ENCODE measurements around the gene C1RL. TPM values are rescaled to one million over a fixed set of nuclear protein-coding genes. Genes with fewer than 3 reads are reported as not detected.

C1RL gene
- total RNA-seq, 1 donor from 2014 or later = 11.0 TPM

GRCh38 chr12:7047306-7047705, 61.7 kb downstream of the C1RL start:
- Mint-ChIP-seq H3K27me3 (ENCODE audit: low read depth, unreplicated experiment) (peaks cover 5% of the 10 kb centered on the region), H3K4me1 (ENCODE audit: low read depth, unreplicated experiment) (no peaks in the 10 kb centered on the region), H3K9me3 (ENCODE audit: unreplicated experiment) (no peaks in the 10 kb centered on the region), H3K36me3 (ENCODE audit: low read depth, unreplicated experiment) (peaks cover 2% of the 10 kb centered on the region), H3K4me3 (ENCODE audit: unreplicated experiment) (no peak overlapping the region), H3K27ac (ENCODE audit: unreplicated experiment) (no peak overlapping the region)
- Histone ChIP-seq H3K79me2 (ENCODE audit: insufficient read depth, low read length) (no peaks in the 10 kb centered on the region), H3K4me2 (ENCODE audit: low read length) (no peak overlapping the region), H3K4me1 (ENCODE audit: insufficient read depth, low read length) (no peaks in the 10 kb centered on the region), H4K20me1 (ENCODE audit: insufficient read depth, low read length) (no peaks in the 10 kb centered on the region), H3K9ac (ENCODE audit: low read length) (no peak overlapping the region), H3K4me3 (ENCODE audit: insufficient read depth, low read depth, low read length) (no peak overlapping the region), H3K27me3 (ENCODE audit: insufficient read depth, low read length) (peaks cover 8% of the 10 kb centered on the region), H3K27ac (ENCODE audit: low read depth, low read length) (no peak overlapping the region), H2AFZ (ENCODE audit: low read depth, low read length) (no peak overlapping the region), H3K36me3 (ENCODE audit: insufficient read depth, low read length) (no peaks in the 10 kb centered on the region), H3K9me3 (ENCODE audit: insufficient read depth, low read depth, low read length) (no peaks in the 10 kb centered on the region)
- TF ChIP-seq EZH2 (IDR thresholded peaks at IDR 0.05; ENCODE audit: insufficient read depth, low read length) (no peak), CTCF (IDR thresholded peaks at IDR 0.05; ENCODE audit: insufficient read depth, low read depth, low read length) (no peak)
- no peak for DNase-seq (ENCODE audit: low read depth)
- FAIRE-seq = no peak

GRCh38 chr12:7046383-7047105, 62.5 kb downstream of the C1RL start:
- no peaks in the 10 kb centered on the region for H3K79me2 ChIP-seq (ENCODE audit: insufficient read depth, low read length)
- H3K4me1 Mint-ChIP-seq (ENCODE audit: low read depth, unreplicated experiment) = no peaks in the 10 kb centered on the region
- no peak overlapping the region for H3K27ac Mint-ChIP-seq (ENCODE audit: unreplicated experiment)
- no peaks in the 10 kb centered on the region for H3K36me3 ChIP-seq (ENCODE audit: insufficient read depth, low read length)
- H3K9me3 Mint-ChIP-seq (ENCODE audit: unreplicated experiment) = no peaks in the 10 kb centered on the region
- no peak overlapping the region for H3K4me2 ChIP-seq (ENCODE audit: low read length)
- H3K9ac ChIP-seq (ENCODE audit: low read length) = no peak overlapping the region
- no peak for DNase-seq (ENCODE audit: low read depth)
- no peaks in the 10 kb centered on the region for H3K4me1 ChIP-seq (ENCODE audit: insufficient read depth, low read length)
- FAIRE-seq = no peak
- no peak overlapping the region for H3K4me3 ChIP-seq (ENCODE audit: insufficient read depth, low read depth, low read length)
- no peaks in the 10 kb centered on the region for H4K20me1 ChIP-seq (ENCODE audit: insufficient read depth, low read length)
- H2AFZ ChIP-seq (ENCODE audit: low read depth, low read length) = no peak overlapping the region
- no peak overlapping the region for H3K27ac ChIP-seq (ENCODE audit: low read depth, low read length)
- peaks cover 5% of the 10 kb centered on the region for H3K27me3 Mint-ChIP-seq (ENCODE audit: low read depth, unreplicated experiment)
- H3K9me3 ChIP-seq (ENCODE audit: insufficient read depth, low read depth, low read length) = no peaks in the 10 kb centered on the region
- peaks cover 2% of the 10 kb centered on the region for H3K36me3 Mint-ChIP-seq (ENCODE audit: low read depth, unreplicated experiment)
- H3K4me3 Mint-ChIP-seq (ENCODE audit: unreplicated experiment) = no peak overlapping the region
- peaks cover 3% of the 10 kb centered on the region for H3K27me3 ChIP-seq (ENCODE audit: insufficient read depth, low read length)
- no peak for TF ChIP-seq CTCF (IDR thresholded peaks at IDR 0.05; ENCODE audit: insufficient read depth, low read depth, low read length)
- no peak for TF ChIP-seq EZH2 (IDR thresholded peaks at IDR 0.05; ENCODE audit: insufficient read depth, low read length)

GRCh38 chr12:7045913-7046312, 63.1 kb downstream of the C1RL start:
- no peak for DNase-seq (ENCODE audit: low read depth)
- H3K9me3 Mint-ChIP-seq (ENCODE audit: unreplicated experiment) = no peaks in the 10 kb centered on the region

More at GRCh38 chr12:7045913-7046312, 63.1 kb downstream of the C1RL start:
- Histone ChIP-seq H3K4me1 (ENCODE audit: insufficient read depth, low read length) (no peaks in the 10 kb centered on the region), H3K9me3 (ENCODE audit: insufficient read depth, low read depth, low read length) (no peaks in the 10 kb centered on the region), H2AFZ (ENCODE audit: low read depth, low read length) (no peak overlapping the region), H3K4me3 (ENCODE audit: insufficient read depth, low read depth, low read length) (no peak overlapping the region), H3K36me3 (ENCODE audit: insufficient read depth, low read length) (no peaks in the 10 kb centered on the region), H3K27me3 (ENCODE audit: insufficient read depth, low read length) (peaks cover 4% of the 10 kb centered on the region), H4K20me1 (ENCODE audit: insufficient read depth, low read length) (no peaks in the 10 kb centered on the region), H3K9ac (ENCODE audit: low read length) (no peak overlapping the region), H3K27ac (ENCODE audit: low read depth, low read length) (no peak overlapping the region), H3K79me2 (ENCODE audit: insufficient read depth, low read length) (no peaks in the 10 kb centered on the region), H3K4me2 (ENCODE audit: low read length) (no peak overlapping the region)
- no peak overlapping the region for H3K27ac Mint-ChIP-seq (ENCODE audit: unreplicated experiment)
- H3K36me3 Mint-ChIP-seq (ENCODE audit: low read depth, unreplicated experiment) = peaks cover 2% of the 10 kb centered on the region
- no peak for FAIRE-seq
- H3K4me3 Mint-ChIP-seq (ENCODE audit: unreplicated experiment) = no peak overlapping the region
- H3K4me1 Mint-ChIP-seq (ENCODE audit: low read depth, unreplicated experiment) = no peaks in the 10 kb centered on the region
- TF ChIP-seq EZH2 (IDR thresholded peaks at IDR 0.05; ENCODE audit: insufficient read depth, low read length) = no peak
- TF ChIP-seq CTCF (IDR thresholded peaks at IDR 0.05; ENCODE audit: insufficient read depth, low read depth, low read length) = no peak
- peaks cover 6% of the 10 kb centered on the region for H3K27me3 Mint-ChIP-seq (ENCODE audit: low read depth, unreplicated experiment)

Data from astrocyte (in vitro differentiated cells and primary cell).